H9 (cell line): Measurements from ENCODE around the gene NUDT8. TPM values are rescaled to one million over a fixed set of nuclear protein-coding genes. Genes with fewer than 3 reads are reported as not detected.

ENCODE experiments used
- DNase-seq: peaks from one replicate; pipeline ENCODE4 v3.0.0-alpha.2; 2017
- H2AFZ ChIP-seq: one replicate; pipeline ENCODE4 v1.6.1; 2013; ENCODE audit warnings: mild to moderate bottlenecking, low read length, control low read depth, moderate library complexity
- H2AK5ac ChIP-seq: 2 replicates; pipeline ENCODE4 v1.6.1; 2013; ENCODE audit warnings: low read length, control low read depth, mixed read lengths; ENCODE audit not compliant: insufficient read length
- H2BK120ac ChIP-seq: one replicate; pipeline ENCODE4 v1.6.1; 2013; ENCODE audit warnings: low read depth, mild to moderate bottlenecking, low read length, control low read depth, inconsistent platforms; ENCODE audit not compliant: poor library complexity, severe bottlenecking
- H2BK12ac ChIP-seq: 2 replicates; pipeline ENCODE4 v1.6.1; 2013; ENCODE audit warnings: low read length, control low read depth, mixed read lengths, low read depth; ENCODE audit not compliant: insufficient read length
- H2BK15ac ChIP-seq: 2 replicates; pipeline ENCODE4 v1.6.1; 2013; ENCODE audit warnings: low read depth, low read length, control low read depth
- H2BK20ac ChIP-seq: one replicate; pipeline ENCODE4 v1.6.1; 2013; ENCODE audit warnings: low read depth, mild to moderate bottlenecking, low read length, control low read depth, inconsistent platforms; ENCODE audit not compliant: poor library complexity, severe bottlenecking
- H2BK5ac ChIP-seq: 2 replicates; pipeline ENCODE4 v1.6.1; 2013; ENCODE audit warnings: low read length, control low read depth, mixed read lengths; ENCODE audit not compliant: insufficient read length
- H3K14ac ChIP-seq: 2 replicates; pipeline ENCODE4 v1.6.1; 2013; ENCODE audit warnings: low read length, control low read depth; ENCODE audit not compliant: insufficient read depth
- H3K18ac ChIP-seq: 2 replicates; pipeline ENCODE4 v1.6.1; 2013; ENCODE audit warnings: low read depth, mild to moderate bottlenecking, mixed read lengths, low read length, control low read depth; ENCODE audit not compliant: insufficient read length
- H3K23ac ChIP-seq: 2 replicates; pipeline ENCODE4 v1.6.1; 2013; ENCODE audit warnings: low read length, control low read depth, mixed read lengths, low read depth; ENCODE audit not compliant: insufficient read length
- H3K23me2 ChIP-seq: 2 replicates; pipeline ENCODE4 v1.6.1; 2013; ENCODE audit warnings: low read depth, mild to moderate bottlenecking, mixed read lengths, low read length, control low read depth; ENCODE audit not compliant: insufficient read length, poor library complexity, severe bottlenecking
- H3K27ac ChIP-seq: 2 replicates; pipeline ENCODE4 v1.5.1; 2013; ENCODE audit warnings: low read length, control low read depth, mixed read lengths, low read depth; ENCODE audit not compliant: insufficient read length
- H3K27me3 ChIP-seq: 2 replicates; pipeline ENCODE4 v1.6.1; 2013; ENCODE audit warnings: low read length, control low read depth, inconsistent platforms; ENCODE audit not compliant: insufficient read depth
- H3K4ac ChIP-seq: 2 replicates; pipeline ENCODE4 v1.6.1; 2013; ENCODE audit warnings: low read depth, mild to moderate bottlenecking, control low read depth, inconsistent platforms, low read length, moderate library complexity
- H3K4me1 ChIP-seq: 2 replicates; pipeline ENCODE4 v1.6.1; 2013; ENCODE audit warnings: low read length, control low read depth, inconsistent platforms; ENCODE audit not compliant: insufficient read depth
- H3K4me2 ChIP-seq: 2 replicates; pipeline ENCODE4 v1.6.1; 2013; ENCODE audit warnings: low read length, control low read depth, mixed read lengths; ENCODE audit not compliant: insufficient read length, insufficient read depth
- H3K56ac ChIP-seq: 2 replicates; pipeline ENCODE4 v1.6.1; 2013; ENCODE audit warnings: low read depth, mild to moderate bottlenecking, mixed read lengths, low read length, control low read depth; ENCODE audit not compliant: insufficient read length
- H3K79me1 ChIP-seq: 2 replicates; pipeline ENCODE4 v1.6.1; 2013; ENCODE audit warnings: low read depth, mild to moderate bottlenecking, moderate library complexity, low read length, control low read depth, inconsistent platforms; ENCODE audit not compliant: insufficient read depth, poor library complexity, severe bottlenecking
- H3K79me2 ChIP-seq: 2 replicates; pipeline ENCODE4 v1.6.1; 2013; ENCODE audit warnings: low read length, control low read depth, inconsistent platforms; ENCODE audit not compliant: insufficient read depth
- H3K9ac ChIP-seq: 2 replicates; pipeline ENCODE4 v1.6.1; 2013; ENCODE audit warnings: low read length, control low read depth, mixed read lengths; ENCODE audit not compliant: insufficient read length; ENCODE audit errors: extremely low read depth
- H3K9me3 ChIP-seq: one replicate; pipeline ENCODE4 v1.6.1; 2013; ENCODE audit warnings: low read depth, low read length, inconsistent platforms; ENCODE audit not compliant: control insufficient read depth
- H3T11ph ChIP-seq: one replicate; pipeline ENCODE4 v1.6.1; 2013; ENCODE audit warnings: mild to moderate bottlenecking, low read length, control low read depth, inconsistent platforms
- H4K20me1 ChIP-seq: one replicate; pipeline ENCODE4 v1.6.1; 2013; ENCODE audit not compliant: control insufficient read depth, insufficient read length, insufficient read depth
- H4K5ac ChIP-seq: 2 replicates; pipeline ENCODE4 v1.6.1; 2013; ENCODE audit warnings: low read depth, mild to moderate bottlenecking, mixed read lengths, low read length, control low read depth; ENCODE audit not compliant: insufficient read length
- H4K8ac ChIP-seq: replicated peaks from 2 replicates; pipeline ENCODE4 v1.6.1; 2013; ENCODE audit warnings: low read length, control low read depth, mixed read lengths, low read depth; ENCODE audit not compliant: insufficient read length
- H4K91ac ChIP-seq: 2 replicates; pipeline ENCODE4 v1.6.1; 2013; ENCODE audit warnings: low read depth, mild to moderate bottlenecking, moderate library complexity, mixed read lengths, low read length, control low read depth; ENCODE audit not compliant: insufficient read length
- H3K27ac Mint-ChIP-seq, 3 experiments: 2 replicates in 2 of 3; 3 replicates in 1 of 3; pipeline ENCODE4 v1.8.0; 2020 to 2021; ENCODE audit warnings: mixed read lengths in 3 of 3, mild to moderate bottlenecking in 1 of 3, moderate library complexity in 1 of 3
- H3K27me3 Mint-ChIP-seq: 2 replicates; pipeline ENCODE4 v1.8.0; 2021; ENCODE audit warnings: low read depth, mild to moderate bottlenecking, moderate library complexity, mixed read lengths
- H3K36me3 Mint-ChIP-seq, 3 experiments: 2 replicates in 2 of 3; 3 replicates in 1 of 3; pipeline ENCODE4 v1.8.0; 2020 to 2021; ENCODE audit warnings: low read depth in 3 of 3, mixed read lengths in 3 of 3; ENCODE audit not compliant: insufficient read depth in 1 of 3
- H3K4me1 Mint-ChIP-seq, 2 experiments: 2 replicates each; pipeline ENCODE4 v1.8.0; 2020; ENCODE audit warnings: mixed read lengths in 2 of 2
- H3K4me3 Mint-ChIP-seq, 2 experiments: 2 replicates in 1 of 2; 3 replicates in 1 of 2; pipeline ENCODE4 v1.8.0; 2020 to 2021; ENCODE audit warnings: mild to moderate bottlenecking in 2 of 2, mixed read lengths in 2 of 2, moderate library complexity in 1 of 2
- H3K9me3 Mint-ChIP-seq, 2 experiments: 2 replicates in 1 of 2; 3 replicates in 1 of 2; pipeline ENCODE4 v1.8.0; 2020; ENCODE audit warnings: mild to moderate bottlenecking in 2 of 2, mixed read lengths in 2 of 2, moderate library complexity in 1 of 2
- CTCF ChIP-seq: fragments of 200-600 bp; sonication (generic); conservative IDR thresholded peaks from 3 replicates; pipeline ENCODE4 v1.8.0; 2021; ENCODE audit warnings: antibody characterized with exemption, mild to moderate bottlenecking
- WGBS: extraction: QIAGEN DNeasy Blood & Tissue Kit; methylation state at CpG from one replicate; pipeline ENCODE4 v1.1.7; 2013; ENCODE audit warnings: missing lambda C conversion rate, low lambda C conversion rate, mixed read lengths; ENCODE audit not compliant: insufficient read length; ENCODE audit errors: extremely low coverage; 5-methylcytosine and 5-hydroxymethylcytosine counted together
- total RNA-seq: library from RNA; stranded (reverse); gene quantifications from 2 replicates; pipeline ENCODE4 v1.2.1, GENCODE V29; 2021

Gene NUDT8
- total RNA-seq, 1 experiment from 2014 or later = 6.5 TPM

- Mint-ChIP-seq H3K36me3 (peaks cover 13 to 38% (median 35%) of the 10 kb centered on the region in 3 experiments), H3K4me3 (no peak overlapping the region; a peak in 1 of 5 replicates), H3K4me1 (peaks cover 31 to 32% of the 10 kb centered on the region in 2 experiments), H3K27me3 (peaks cover 9% of the 10 kb centered on the region; the same call in 1 of the 2 replicates), H3K27ac (no peak overlapping the region), H3K9me3 (no peaks in the 10 kb centered on the region; a peak in 2 of 5 replicates)
- Histone ChIP-seq H3K4me2 (no peak overlapping the region), H2BK20ac (no peak overlapping the region), H2BK15ac (no peak overlapping the region), H3K79me1 (no peaks in the 10 kb centered on the region), H3K14ac (no peak overlapping the region), H2AFZ (no peak overlapping the region), H4K8ac (no peak overlapping the region), H4K91ac (no peak overlapping the region), H4K20me1 (no peaks in the 10 kb centered on the region), H2BK5ac (no peak overlapping the region), H3K23me2 (peaks cover 9% of the 10 kb centered on the region), H3K18ac (no peak overlapping the region), H3K27ac (no peak overlapping the region), H3K4me1 (no peaks in the 10 kb centered on the region), H4K5ac (no peak overlapping the region), H3K79me2 (no peaks in the 10 kb centered on the region), H3K4ac (no peak overlapping the region), H3K9me3 (no peaks in the 10 kb centered on the region), H3K56ac (no peak overlapping the region), H3K23ac (no peak overlapping the region), H2BK12ac (no peak overlapping the region), H2BK120ac (no peak overlapping the region), H2AK5ac (no peak overlapping the region), H3K27me3 (no peaks in the 10 kb centered on the region), H3K9ac (no peak overlapping the region), H3T11ph (no peak overlapping the region)
- no peak for TF ChIP-seq CTCF
- no CpG with 5 or more reads among the region's 10 CpGs for WGBS
- no peak for DNase-seq
Measured at GRCh38 chr11:67609316-67609715, 20.4 kb downstream of the NUDT8 start.
